Muscle layer of colon (tissue), 2 donors: ENCODE data around the gene ABHD2.
"Not testable (repeated sequence)": the region's sequence is repeated elsewhere in the genome, so short reads cannot be mapped to it uniquely, and the experiment has no call there.

Experiments used
- H3K27ac ChIP-seq: one replicate; pipeline ENCODE4 v1.7.0; 2013; ENCODE audit warnings: low read depth, mild to moderate bottlenecking, low read length, moderate library complexity
- H3K27me3 ChIP-seq, 2 donors: one replicate each; pipeline ENCODE4 v1.7.0; 2013; ENCODE audit warnings: low read length in 2 of 2, mild to moderate bottlenecking in 2 of 2; ENCODE audit not compliant: insufficient read depth in 2 of 2, control insufficient read depth in 1 of 2
- H3K36me3 ChIP-seq: one replicate; pipeline ENCODE4 v1.7.0; 2013; ENCODE audit warnings: mild to moderate bottlenecking, low read length; ENCODE audit not compliant: insufficient read depth
- H3K4me1 ChIP-seq: one replicate; pipeline ENCODE4 v1.7.0; 2013; ENCODE audit warnings: mild to moderate bottlenecking, low read length; ENCODE audit not compliant: insufficient read depth
- H3K4me3 ChIP-seq, 2 donors: one replicate each; pipeline ENCODE4 v1.7.0; 2013; ENCODE audit warnings: low read length in 2 of 2, low read depth in 1 of 2, mild to moderate bottlenecking in 1 of 2, moderate library complexity in 1 of 2
- H3K9ac ChIP-seq: one replicate; pipeline ENCODE4 v1.7.0; 2013; ENCODE audit warnings: low read length
- H3K9me3 ChIP-seq: one replicate; pipeline ENCODE4 v1.7.0; 2013; ENCODE audit warnings: mild to moderate bottlenecking, low read length
- donor health status: abdominal sarcoma.
- donor health status: Adenocarcinoma of cecum.

ABHD2 gene

DNA sequence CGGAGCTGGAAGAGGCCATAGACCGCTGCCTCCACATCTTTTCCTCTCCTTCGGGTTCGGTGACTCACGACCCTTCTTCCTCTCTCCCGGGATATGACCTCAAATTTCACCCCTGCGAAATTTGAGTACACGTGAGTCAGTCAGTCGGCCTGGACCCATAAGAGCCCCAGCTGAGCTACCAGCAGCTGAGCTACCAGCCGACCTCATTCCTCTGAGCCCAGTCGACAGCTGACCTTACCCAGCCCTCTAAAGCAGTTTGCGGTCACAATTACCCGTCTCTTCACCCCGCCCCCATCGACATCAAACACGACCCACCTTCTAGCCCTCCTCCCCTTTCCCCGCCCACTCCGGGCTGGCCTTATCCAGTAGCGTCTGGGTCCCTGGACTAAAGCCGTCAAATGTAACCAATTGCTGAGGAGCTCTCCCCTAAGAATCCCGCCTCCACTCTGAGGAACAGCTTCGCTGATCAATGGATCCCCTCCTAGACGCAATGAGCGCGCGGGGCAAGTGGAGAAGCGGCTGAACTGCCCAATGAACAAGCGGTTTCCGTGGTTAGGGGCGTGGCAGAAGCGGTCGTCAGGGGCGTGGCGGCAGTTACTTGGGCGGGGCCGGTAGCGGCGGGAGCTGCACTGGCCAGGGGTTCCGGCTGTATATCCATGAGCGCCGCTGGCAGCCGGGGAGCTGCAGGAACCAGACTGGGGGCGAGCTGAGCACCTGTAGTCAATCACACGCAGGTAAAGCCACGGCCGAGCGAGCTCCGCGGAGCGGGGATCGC, at the start of gene ABHD2:
TSS of gene ABHD2 (plus strand) at position 627 of the 775 bp plus-strand sequence. CDS start 27,872 bp downstream, outside the sequence.
- H3K4me3 ChIP-seq: peak within 1 kb of the TSS; percentile 80 to 97
- H3K36me3 ChIP-seq: no peaks in the 10 kb centered on the region
- peak within 1 kb of the TSS; percentile 90 for H3K9ac ChIP-seq
- H3K4me1 ChIP-seq: peaks cover 58% of the 10 kb centered on the region
- H3K27ac ChIP-seq: peak within 1 kb of the TSS; percentile 95
- no peaks in the 10 kb centered on the region for H3K9me3 ChIP-seq
- H3K27me3 ChIP-seq: no peaks in the 10 kb centered on the region

DNA sequence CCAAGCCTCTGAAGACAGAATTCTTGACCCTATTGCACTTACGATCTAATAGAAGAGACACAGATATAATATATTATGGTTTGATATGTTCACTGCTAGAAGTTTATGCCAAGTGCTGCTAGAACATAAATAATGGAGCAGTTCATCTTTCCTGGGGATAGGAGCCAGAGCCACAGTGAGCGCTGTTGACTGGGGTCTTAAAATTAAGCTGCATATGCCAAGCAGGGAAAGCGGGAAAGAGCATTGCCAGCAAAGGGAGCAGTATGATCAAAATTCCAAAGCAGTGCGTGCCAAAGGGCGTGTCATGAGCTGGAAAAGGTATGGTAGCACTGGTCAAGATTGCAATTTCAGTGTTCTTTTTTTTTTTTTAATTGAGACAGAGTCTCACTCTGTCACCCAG, 49.1 kb upstream of the ABHD2 start:
- no peak overlapping the region for H3K9ac ChIP-seq
- peaks cover 6% of the 10 kb centered on the region for H3K4me1 ChIP-seq
- no peaks in the 10 kb centered on the region for H3K9me3 ChIP-seq
- H3K27me3 ChIP-seq: no peaks in the 10 kb centered on the region
- no peaks in the 10 kb centered on the region for H3K36me3 ChIP-seq
- no peak overlapping the region for H3K4me3 ChIP-seq
- no peak overlapping the region for H3K27ac ChIP-seq

GRCh38 chr15:89041507-89041906, 46.7 kb upstream of the ABHD2 start:
- Histone ChIP-seq H3K27me3 (no peaks in the 10 kb centered on the region), H3K27ac (no peak overlapping the region), H3K4me1 (peaks cover 6% of the 10 kb centered on the region), H3K4me3 (no peak overlapping the region), H3K9me3 (no peaks in the 10 kb centered on the region), H3K36me3 (no peaks in the 10 kb centered on the region), H3K9ac (no peak overlapping the region)

GRCh38 chr15:89042387-89042786, 45.9 kb upstream of the ABHD2 start:
- Histone ChIP-seq H3K4me3 (no peak overlapping the region), H3K27ac (no peak overlapping the region), H3K27me3 (no peaks in the 10 kb centered on the region), H3K9ac (no peak overlapping the region), H3K4me1 (peaks cover 6% of the 10 kb centered on the region), H3K9me3 (no peaks in the 10 kb centered on the region), H3K36me3 (no peaks in the 10 kb centered on the region)

DNA sequence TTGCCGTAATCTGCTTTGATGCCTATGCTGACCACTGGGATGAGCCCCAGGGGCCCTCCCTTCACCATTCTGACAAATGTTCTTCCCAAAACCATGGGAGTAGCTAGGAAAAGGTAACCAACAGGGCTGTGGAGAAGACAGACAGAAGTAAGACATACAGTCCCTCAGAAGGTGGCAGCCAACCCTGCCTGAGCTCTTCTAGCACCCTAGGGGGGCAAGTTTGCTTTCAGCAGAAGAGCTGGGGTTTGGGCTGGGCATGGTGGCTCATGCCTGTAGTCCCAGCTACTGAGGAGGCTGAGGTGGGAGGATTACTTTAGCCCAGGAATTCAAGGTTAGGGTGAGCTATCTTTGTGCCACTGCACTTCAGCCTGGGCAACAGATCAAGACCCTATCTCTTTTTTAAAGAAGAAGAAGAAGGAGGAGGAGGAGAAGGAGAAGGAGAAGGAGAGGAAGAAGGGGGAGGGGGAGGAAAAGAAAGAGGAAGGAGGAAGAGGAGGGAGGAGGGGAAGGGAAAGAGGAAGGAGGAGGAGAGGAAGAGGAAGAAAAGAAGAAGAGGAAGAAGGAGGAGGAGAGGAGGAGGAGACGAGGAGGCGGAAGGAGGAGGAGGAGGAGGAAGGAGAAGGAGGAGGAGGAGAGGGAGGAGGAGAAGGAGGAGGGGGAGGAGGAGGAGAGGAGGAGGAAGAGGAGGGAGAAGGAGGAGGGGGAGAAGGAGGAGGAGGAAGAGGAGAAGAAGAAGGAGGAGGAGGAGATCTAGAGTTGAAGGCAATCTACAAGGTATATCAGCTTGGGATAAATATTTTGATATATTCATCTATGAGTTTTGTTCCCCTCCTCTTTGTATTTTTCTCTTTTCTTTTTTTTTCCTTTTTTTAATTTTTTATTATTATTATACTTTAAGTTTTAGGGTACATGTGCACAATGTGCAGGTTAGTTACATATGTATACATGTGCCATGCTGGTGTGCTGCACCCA, 44.9 kb upstream of the ABHD2 start:
- no peak overlapping the region for H3K27ac ChIP-seq
- no peaks in the 10 kb centered on the region for H3K9me3 ChIP-seq
- no peaks in the 10 kb centered on the region for H3K36me3 ChIP-seq
- no peaks in the 10 kb centered on the region for H3K27me3 ChIP-seq
- peaks cover 6% of the 10 kb centered on the region for H3K4me1 ChIP-seq
- no peak overlapping the region for H3K9ac ChIP-seq
- no peak overlapping the region for H3K4me3 ChIP-seq

DNA sequence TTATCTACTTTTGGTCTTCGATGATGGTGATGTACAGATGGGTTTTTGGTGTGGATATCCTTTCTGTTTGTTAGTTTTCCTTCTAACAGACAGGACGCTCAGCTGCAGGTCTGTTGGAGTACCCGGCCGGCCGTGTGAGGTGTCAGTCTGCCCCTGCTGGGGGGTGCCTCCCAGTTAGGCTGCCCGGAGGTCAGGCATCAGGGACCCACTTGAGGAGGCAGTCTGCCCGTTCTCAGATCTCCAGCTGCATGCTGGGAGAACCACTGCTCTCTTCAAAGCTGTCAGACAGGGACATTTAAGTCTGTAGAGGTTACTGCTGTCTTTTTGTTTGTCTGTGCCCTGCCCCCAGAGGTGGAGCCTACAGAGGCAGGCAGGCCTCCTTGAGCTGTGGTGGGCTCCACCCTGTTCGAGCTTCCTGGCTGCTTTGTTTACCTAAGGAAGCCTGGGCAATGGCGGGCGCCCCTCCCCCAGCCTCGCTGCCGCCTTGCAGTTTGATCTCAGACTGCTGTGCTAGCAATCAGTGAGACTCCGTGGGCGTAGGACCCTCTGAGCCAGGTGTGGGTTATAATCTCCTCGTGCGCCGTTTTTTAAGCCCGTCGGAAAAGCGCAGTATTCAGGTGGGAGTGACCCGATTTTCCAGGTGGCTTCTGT, 39.1 kb upstream of the ABHD2 start:
- not testable (repeated sequence) for H3K36me3 ChIP-seq, H3K27me3 ChIP-seq, H3K9me3 ChIP-seq, H3K4me3 ChIP-seq, H3K9ac ChIP-seq, H3K4me1 ChIP-seq, H3K27ac ChIP-seq

GRCh38 chr15:89051875-89052274, 36.4 kb upstream of the ABHD2 start:
- Histone ChIP-seq H3K36me3 (no peaks in the 10 kb centered on the region), H3K9ac (no peak overlapping the region), H3K9me3 (no peaks in the 10 kb centered on the region), H3K27me3 (no peaks in the 10 kb centered on the region), H3K4me3 (no peak overlapping the region), H3K27ac (no peak overlapping the region), H3K4me1 (peaks cover 6% of the 10 kb centered on the region)

GRCh38 chr15:89052474-89052873, 35.8 kb upstream of the ABHD2 start:
- no peaks in the 10 kb centered on the region for H3K27me3 ChIP-seq
- H3K36me3 ChIP-seq: no peaks in the 10 kb centered on the region
- H3K9me3 ChIP-seq: no peaks in the 10 kb centered on the region
- peaks cover 6% of the 10 kb centered on the region for H3K4me1 ChIP-seq
- H3K9ac ChIP-seq: no peak overlapping the region
- H3K27ac ChIP-seq: no peak overlapping the region
- H3K4me3 ChIP-seq: no peak overlapping the region

GRCh38 chr15:89054873-89055272, 33.4 kb upstream of the ABHD2 start:
- H3K36me3 ChIP-seq: no peaks in the 10 kb centered on the region
- H3K4me1 ChIP-seq: peaks cover 10% of the 10 kb centered on the region
- no peaks in the 10 kb centered on the region for H3K9me3 ChIP-seq
- H3K27ac ChIP-seq: no peak overlapping the region
- H3K4me3 ChIP-seq: no peak overlapping the region
- H3K9ac ChIP-seq: no peak overlapping the region
- no peaks in the 10 kb centered on the region for H3K27me3 ChIP-seq

DNA sequence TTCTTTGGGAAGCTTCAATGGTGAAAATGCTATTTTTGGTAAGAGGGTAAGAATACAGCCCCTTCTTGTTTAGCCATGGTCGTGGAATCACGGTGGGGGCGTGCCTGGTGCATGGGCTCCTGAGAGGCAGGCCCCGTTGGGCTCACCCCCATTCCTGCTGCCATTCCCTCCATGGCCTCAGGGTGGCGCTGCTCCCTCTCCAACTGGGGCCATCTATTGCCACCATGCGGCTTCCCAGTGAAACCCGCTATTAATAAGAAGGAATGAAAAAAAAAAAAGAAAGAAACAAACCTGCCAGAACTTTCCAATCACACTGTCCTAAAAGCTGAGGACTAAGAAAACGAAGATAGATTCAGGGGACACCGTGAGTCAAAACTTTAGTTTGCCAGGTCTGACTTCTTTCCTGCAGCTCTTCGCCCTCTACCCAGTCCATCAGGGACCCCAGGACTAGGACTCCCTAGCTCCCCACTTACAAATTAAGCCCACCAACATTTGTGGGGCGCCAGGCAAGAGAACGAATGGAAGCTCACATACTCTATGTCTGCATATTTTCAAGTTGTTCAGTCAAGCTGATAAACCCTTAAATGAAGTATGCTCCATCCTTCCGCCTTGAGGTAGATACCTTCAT, 30.6 kb upstream of the ABHD2 start:
- no peaks in the 10 kb centered on the region for H3K36me3 ChIP-seq
- H3K4me1 ChIP-seq: peaks cover 5% of the 10 kb centered on the region
- H3K4me3 ChIP-seq: no peak overlapping the region
- H3K27ac ChIP-seq: no peak overlapping the region
- H3K9ac ChIP-seq: no peak overlapping the region
- H3K9me3 ChIP-seq: no peaks in the 10 kb centered on the region
- H3K27me3 ChIP-seq: no peaks in the 10 kb centered on the region

GRCh38 chr15:89058376-89058775, 29.9 kb upstream of the ABHD2 start:
- H3K4me1 ChIP-seq: peaks cover 5% of the 10 kb centered on the region
- no peak overlapping the region for H3K9ac ChIP-seq
- H3K9me3 ChIP-seq: no peaks in the 10 kb centered on the region
- H3K4me3 ChIP-seq: no peak overlapping the region
- no peaks in the 10 kb centered on the region for H3K36me3 ChIP-seq
- no peaks in the 10 kb centered on the region for H3K27me3 ChIP-seq
- H3K27ac ChIP-seq: no peak overlapping the region
